GM12878 (cell line): ENCODE results near the gene CAV1.

Experiments
- JUND ChIP-seq: IDR thresholded peaks from 2 replicates; pipeline ENCODE4 v1.6.1; 2012; ENCODE audit warnings: low read depth, mild to moderate bottlenecking, low read length, improper control_type of control experiment, moderate library complexity
- MYC ChIP-seq: IDR thresholded peaks from 2 replicates; pipeline ENCODE4 v1.6.1; 2011; ENCODE audit warnings: mild to moderate bottlenecking, low read length, moderate library complexity, inconsistent platforms; ENCODE audit not compliant: insufficient read depth, insufficient replicate concordance, insufficient read length, severe bottlenecking
- PAX8 ChIP-seq: fragments of 450-650 bp; IDR thresholded peaks from 2 replicates; pipeline ENCODE4 v1.6.1; 2017; ENCODE audit warnings: mild to moderate bottlenecking, moderate library complexity
- POLR2A ChIP-seq: IDR thresholded peaks from 2 replicates; pipeline ENCODE4 v1.6.1; 2011; ENCODE audit warnings: low read depth, mild to moderate bottlenecking, low read length
- STAT1 ChIP-seq: fragments of 450-650 bp; conservative IDR thresholded peaks from 2 replicates; pipeline ENCODE4 v1.6.1; 2014; ENCODE audit warnings: antibody characterized with exemption, mild to moderate bottlenecking
- TAF1 ChIP-seq: IDR thresholded peaks from 2 replicates; pipeline ENCODE4 v1.6.1; 2011; ENCODE audit warnings: mild to moderate bottlenecking, low read depth, low read length, borderline replicate concordance
- ZNF274 ChIP-seq: IDR thresholded peaks from one replicate; pipeline ENCODE4 v1.8.0; 2011; ENCODE audit not compliant: insufficient read length, insufficient read depth
- TF ChIP-seq, protein P1 (sequence below), 3 experiments: IDR thresholded peaks in 2 of 3; conservative IDR thresholded peaks in 1 of 3; 2 replicates each; pipeline ENCODE4 v1.5.1; 2011; ENCODE audit warnings: low read depth in 3 of 3, low read length in 3 of 3, mild to moderate bottlenecking in 3 of 3, control low read depth in 2 of 3, moderate library complexity in 2 of 3, inconsistent platforms in 1 of 3, mixed read lengths in 1 of 3; ENCODE audit not compliant: control insufficient read depth in 2 of 3, insufficient read depth in 1 of 3; ENCODE audit errors: extremely low read depth in 1 of 3
- TF ChIP-seq, protein P2 (sequence below): IDR thresholded peaks from 2 replicates; pipeline ENCODE4 v1.6.1; 2011; ENCODE audit warnings: low read depth, low read length, improper control_type of control experiment, borderline replicate concordance
- TF ChIP-seq, protein P3 (sequence below): IDR thresholded peaks from 2 replicates; pipeline ENCODE4 v1.6.1; 2011; ENCODE audit warnings: low read depth, mild to moderate bottlenecking, low read length, moderate library complexity, borderline replicate concordance; ENCODE audit errors: extremely low read depth
- TF ChIP-seq, protein P4 (sequence below): fragments of 450-650 bp; conservative IDR thresholded peaks from 2 replicates; pipeline ENCODE4 v1.6.1; 2017; ENCODE audit warnings: mild to moderate bottlenecking, moderate library complexity

DNA sequence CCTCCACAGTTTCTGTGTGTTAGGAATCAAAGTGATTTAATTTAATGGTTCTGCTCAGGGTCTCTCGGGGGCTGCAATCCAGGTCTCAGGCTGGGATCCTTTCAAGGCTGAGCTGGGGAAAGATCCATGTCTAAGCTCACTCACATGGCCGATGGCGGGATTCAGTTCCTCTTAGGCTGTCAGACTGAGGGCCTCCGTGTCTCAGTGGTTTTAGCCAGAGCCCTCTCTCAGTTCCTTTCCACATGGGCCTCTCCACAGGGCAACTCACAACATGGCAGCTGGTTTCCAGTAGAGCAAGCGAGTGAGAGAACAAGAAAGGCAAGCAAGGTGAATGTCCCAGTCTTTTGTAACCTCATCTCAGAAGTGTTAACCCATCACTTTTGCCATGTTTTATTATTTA is 26.9 kb downstream of the CAV1 start:
- TF ChIP-seq JUND, result no peak
- TF ChIP-seq ZNF274, result no peak
- TF ChIP-seq, protein P1, sequence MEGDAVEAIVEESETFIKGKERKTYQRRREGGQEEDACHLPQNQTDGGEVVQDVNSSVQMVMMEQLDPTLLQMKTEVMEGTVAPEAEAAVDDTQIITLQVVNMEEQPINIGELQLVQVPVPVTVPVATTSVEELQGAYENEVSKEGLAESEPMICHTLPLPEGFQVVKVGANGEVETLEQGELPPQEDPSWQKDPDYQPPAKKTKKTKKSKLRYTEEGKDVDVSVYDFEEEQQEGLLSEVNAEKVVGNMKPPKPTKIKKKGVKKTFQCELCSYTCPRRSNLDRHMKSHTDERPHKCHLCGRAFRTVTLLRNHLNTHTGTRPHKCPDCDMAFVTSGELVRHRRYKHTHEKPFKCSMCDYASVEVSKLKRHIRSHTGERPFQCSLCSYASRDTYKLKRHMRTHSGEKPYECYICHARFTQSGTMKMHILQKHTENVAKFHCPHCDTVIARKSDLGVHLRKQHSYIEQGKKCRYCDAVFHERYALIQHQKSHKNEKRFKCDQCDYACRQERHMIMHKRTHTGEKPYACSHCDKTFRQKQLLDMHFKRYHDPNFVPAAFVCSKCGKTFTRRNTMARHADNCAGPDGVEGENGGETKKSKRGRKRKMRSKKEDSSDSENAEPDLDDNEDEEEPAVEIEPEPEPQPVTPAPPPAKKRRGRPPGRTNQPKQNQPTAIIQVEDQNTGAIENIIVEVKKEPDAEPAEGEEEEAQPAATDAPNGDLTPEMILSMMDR (IDR thresholded peaks at IDR 0.05 in 2 of 3, conservative IDR thresholded peaks at IDR 0.05 in 1 of 3; ENCODE audit: control insufficient read depth in 2 of 3, extremely low read depth in 1 of 3, insufficient read depth in 1 of 3, low read depth in 3 of 3, low read length in 3 of 3), result no peak
- TF ChIP-seq, protein P2, sequence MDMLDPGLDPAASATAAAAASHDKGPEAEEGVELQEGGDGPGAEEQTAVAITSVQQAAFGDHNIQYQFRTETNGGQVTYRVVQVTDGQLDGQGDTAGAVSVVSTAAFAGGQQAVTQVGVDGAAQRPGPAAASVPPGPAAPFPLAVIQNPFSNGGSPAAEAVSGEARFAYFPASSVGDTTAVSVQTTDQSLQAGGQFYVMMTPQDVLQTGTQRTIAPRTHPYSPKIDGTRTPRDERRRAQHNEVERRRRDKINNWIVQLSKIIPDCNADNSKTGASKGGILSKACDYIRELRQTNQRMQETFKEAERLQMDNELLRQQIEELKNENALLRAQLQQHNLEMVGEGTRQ, result no peak
- TF ChIP-seq MYC, result no peak
- TF ChIP-seq, protein P3, sequence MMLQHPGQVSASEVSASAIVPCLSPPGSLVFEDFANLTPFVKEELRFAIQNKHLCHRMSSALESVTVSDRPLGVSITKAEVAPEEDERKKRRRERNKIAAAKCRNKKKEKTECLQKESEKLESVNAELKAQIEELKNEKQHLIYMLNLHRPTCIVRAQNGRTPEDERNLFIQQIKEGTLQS, result no peak
- TF ChIP-seq TAF1, result no peak
- no peak for TF ChIP-seq POLR2A
- no peak for TF ChIP-seq STAT1
- TF ChIP-seq, protein P4, sequence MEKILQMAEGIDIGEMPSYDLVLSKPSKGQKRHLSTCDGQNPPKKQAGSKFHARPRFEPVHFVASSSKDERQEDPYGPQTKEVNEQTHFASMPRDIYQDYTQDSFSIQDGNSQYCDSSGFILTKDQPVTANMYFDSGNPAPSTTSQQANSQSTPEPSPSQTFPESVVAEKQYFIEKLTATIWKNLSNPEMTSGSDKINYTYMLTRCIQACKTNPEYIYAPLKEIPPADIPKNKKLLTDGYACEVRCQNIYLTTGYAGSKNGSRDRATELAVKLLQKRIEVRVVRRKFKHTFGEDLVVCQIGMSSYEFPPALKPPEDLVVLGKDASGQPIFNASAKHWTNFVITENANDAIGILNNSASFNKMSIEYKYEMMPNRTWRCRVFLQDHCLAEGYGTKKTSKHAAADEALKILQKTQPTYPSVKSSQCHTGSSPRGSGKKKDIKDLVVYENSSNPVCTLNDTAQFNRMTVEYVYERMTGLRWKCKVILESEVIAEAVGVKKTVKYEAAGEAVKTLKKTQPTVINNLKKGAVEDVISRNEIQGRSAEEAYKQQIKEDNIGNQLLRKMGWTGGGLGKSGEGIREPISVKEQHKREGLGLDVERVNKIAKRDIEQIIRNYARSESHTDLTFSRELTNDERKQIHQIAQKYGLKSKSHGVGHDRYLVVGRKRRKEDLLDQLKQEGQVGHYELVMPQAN, result no peak
- no peak for TF ChIP-seq PAX8
